OCI-LY3 (cell line): ENCODE data around the gene ST3GAL3.

Experiments
- H2AFZ ChIP-seq: fragments of 200-600, 300-600 bp; shearing (Covaris generic); 2 replicates; pipeline ENCODE4 v1.6.0; 2014; ENCODE audit warnings: antibody characterized with exemption, low read depth, low read length
- H3K27ac ChIP-seq: fragments of 200-600, 300-600 bp; sonication (generic); 2 replicates; pipeline ENCODE4 v1.5.1; 2014; ENCODE audit warnings: mild to moderate bottlenecking, low read length, moderate library complexity, mixed read lengths
- H3K27me3 ChIP-seq: fragments of 200-600, 300-600 bp; sonication (generic); 2 replicates; pipeline ENCODE4 v1.6.1; 2014; ENCODE audit warnings: low read depth, low read length, mixed read lengths
- H3K36me3 ChIP-seq: fragments of 200-600, 300-600 bp; sonication (generic); replicated peaks from 2 replicates; pipeline ENCODE3; 2014; ENCODE audit warnings: low read depth, low read length, mixed read lengths
- H3K4me1 ChIP-seq: fragments of 300-600, 200-600 bp; sonication (generic); 2 replicates; pipeline ENCODE4 v1.6.1; 2014; ENCODE audit warnings: low read length, mixed read lengths
- H3K4me2 ChIP-seq: fragments of 200-600, 300-600 bp; sonication (generic); 2 replicates; pipeline ENCODE4 v1.6.1; 2014; ENCODE audit warnings: low read length, mixed read lengths
- H3K4me3 ChIP-seq: fragments of 300-600, 200-600 bp; sonication (generic); 2 replicates; pipeline ENCODE4 v1.5.1; 2014; ENCODE audit warnings: antibody characterized with exemption, mild to moderate bottlenecking, low read length, moderate library complexity
- H3K79me2 ChIP-seq: fragments of 300-600, 200-600 bp; shearing (Covaris generic); 2 replicates; pipeline ENCODE4 v1.6.1; 2014; ENCODE audit warnings: mild to moderate bottlenecking, low read length, mixed read lengths
- H3K9ac ChIP-seq: fragments of 300-600, 200-600 bp; shearing (Covaris generic); 2 replicates; pipeline ENCODE4 v1.6.0; 2014; ENCODE audit warnings: mild to moderate bottlenecking, low read length, moderate library complexity
- H3K9me3 ChIP-seq: fragments of 200-600, 300-600 bp; shearing (Covaris generic); 2 replicates; pipeline ENCODE4 v1.6.1; 2014; ENCODE audit warnings: low read length, mixed read lengths; ENCODE audit not compliant: insufficient read depth
- H4K20me1 ChIP-seq: fragments of 200-600, 300-600 bp; sonication (generic); 2 replicates; pipeline ENCODE4 v1.6.1; 2016; ENCODE audit warnings: low read length, mixed read lengths; ENCODE audit not compliant: insufficient read depth
- EZH2phosphoT487 ChIP-seq: fragments of 200-600 bp; shearing (Covaris generic); IDR thresholded peaks from 2 replicates; pipeline ENCODE4 v1.6.1; 2018; ENCODE audit warnings: antibody characterized with exemption, mixed run types, low read depth
- TF ChIP-seq, protein P1 (sequence below): fragments of 200-600, 300-600 bp; sonication (generic); IDR thresholded peaks from 2 replicates; pipeline ENCODE4 v1.5.1; 2014; ENCODE audit warnings: antibody characterized with exemption, low read length, low read depth

ST3GAL3 gene

DNA sequence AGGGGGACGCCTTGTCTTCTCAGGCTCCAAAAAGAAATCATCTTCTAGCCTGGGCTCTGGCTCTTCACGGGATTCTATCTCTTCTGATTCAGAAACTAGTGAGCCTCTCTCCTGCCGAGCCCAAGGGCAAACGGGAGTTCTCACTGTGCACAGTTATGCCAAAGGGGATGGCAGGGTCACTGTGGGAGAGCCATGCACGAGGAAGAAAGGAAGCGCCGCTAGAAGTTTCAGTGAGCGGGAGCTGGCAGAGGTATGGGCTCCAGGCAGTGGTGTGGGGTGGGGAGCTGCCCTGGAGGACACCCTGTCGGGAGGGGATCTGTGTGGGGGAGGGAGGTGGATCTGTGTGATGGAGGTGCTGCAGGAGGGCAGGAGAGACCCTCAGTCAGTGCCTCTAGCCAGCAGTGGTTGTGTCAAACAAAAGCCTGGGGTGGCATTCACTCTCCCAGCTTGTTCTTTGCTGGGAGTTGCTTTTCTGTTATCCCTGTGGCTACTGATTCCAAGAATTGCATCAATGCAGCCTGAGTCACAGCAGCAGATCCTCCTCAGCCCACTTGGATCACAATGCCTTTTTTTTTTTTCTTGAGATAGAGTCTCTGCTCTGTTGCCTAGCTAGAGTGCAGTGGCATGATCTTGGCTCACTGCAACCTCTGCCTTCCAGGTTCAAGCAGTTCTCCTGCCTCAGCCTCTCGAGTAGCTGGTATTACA lies 35.6 kb upstream of the ST3GAL3 start:
- Histone ChIP-seq H3K36me3 (peaks cover 24% of the 10 kb centered on the region), H3K27me3 (no peaks in the 10 kb centered on the region), H3K79me2 (no peaks in the 10 kb centered on the region), H3K9me3 (no peaks in the 10 kb centered on the region), H3K27ac (no peak overlapping the region), H2AFZ (no peak overlapping the region), H3K4me2 (no peak overlapping the region), H3K4me3 (no peak overlapping the region), H3K4me1 (no peaks in the 10 kb centered on the region), H4K20me1 (no peaks in the 10 kb centered on the region), H3K9ac (no peak overlapping the region)
- no peak for TF ChIP-seq EZH2phosphoT487
- TF ChIP-seq, protein P1, sequence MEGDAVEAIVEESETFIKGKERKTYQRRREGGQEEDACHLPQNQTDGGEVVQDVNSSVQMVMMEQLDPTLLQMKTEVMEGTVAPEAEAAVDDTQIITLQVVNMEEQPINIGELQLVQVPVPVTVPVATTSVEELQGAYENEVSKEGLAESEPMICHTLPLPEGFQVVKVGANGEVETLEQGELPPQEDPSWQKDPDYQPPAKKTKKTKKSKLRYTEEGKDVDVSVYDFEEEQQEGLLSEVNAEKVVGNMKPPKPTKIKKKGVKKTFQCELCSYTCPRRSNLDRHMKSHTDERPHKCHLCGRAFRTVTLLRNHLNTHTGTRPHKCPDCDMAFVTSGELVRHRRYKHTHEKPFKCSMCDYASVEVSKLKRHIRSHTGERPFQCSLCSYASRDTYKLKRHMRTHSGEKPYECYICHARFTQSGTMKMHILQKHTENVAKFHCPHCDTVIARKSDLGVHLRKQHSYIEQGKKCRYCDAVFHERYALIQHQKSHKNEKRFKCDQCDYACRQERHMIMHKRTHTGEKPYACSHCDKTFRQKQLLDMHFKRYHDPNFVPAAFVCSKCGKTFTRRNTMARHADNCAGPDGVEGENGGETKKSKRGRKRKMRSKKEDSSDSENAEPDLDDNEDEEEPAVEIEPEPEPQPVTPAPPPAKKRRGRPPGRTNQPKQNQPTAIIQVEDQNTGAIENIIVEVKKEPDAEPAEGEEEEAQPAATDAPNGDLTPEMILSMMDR: no peak

DNA sequence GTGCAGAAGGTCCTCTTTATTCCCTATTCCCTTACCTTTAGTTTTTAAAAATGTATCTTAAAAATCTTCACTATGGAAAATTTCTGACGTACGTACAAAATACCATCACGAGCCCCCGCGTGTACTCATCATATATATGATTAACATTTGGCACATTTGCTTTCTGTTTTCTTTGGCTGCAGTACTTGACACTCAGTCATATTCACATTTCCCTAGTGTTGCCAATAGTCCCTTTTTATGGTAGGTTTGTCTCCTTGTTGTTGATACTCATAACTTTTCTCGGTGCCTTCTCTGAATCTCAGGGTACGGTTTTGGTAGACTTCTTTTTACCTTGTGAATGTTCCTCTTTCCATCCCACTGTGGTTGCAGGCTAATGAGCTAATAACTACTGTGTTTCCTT lies 34.1 kb upstream of the ST3GAL3 start:
- H3K36me3 ChIP-seq: peaks cover 14% of the 10 kb centered on the region

DNA sequence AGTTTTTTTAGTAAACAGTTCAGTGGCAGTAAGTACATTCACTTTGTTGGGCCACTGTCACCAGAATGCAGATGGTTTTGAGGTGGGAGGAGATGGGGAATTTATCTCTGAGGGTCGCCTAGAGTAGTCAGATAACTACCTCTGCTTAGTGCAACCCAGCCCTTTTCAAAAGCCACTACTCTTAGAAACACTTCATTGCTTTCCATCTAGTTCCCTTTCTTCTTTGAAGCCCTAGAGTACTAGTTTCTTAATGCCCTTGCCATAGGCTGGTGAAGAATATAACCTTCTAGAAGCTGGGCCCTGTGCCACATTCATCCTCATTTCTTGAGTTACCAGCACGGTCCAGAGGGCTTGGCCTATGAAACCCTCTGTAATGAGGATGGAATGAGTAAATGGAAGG lies 28.4 kb upstream of the ST3GAL3 start:
- TF ChIP-seq EZH2phosphoT487: no peak
- TF ChIP-seq, protein P1: no peak
- no peak overlapping the region for H3K4me2 ChIP-seq
- H2AFZ ChIP-seq: no peak overlapping the region
- no peaks in the 10 kb centered on the region for H3K79me2 ChIP-seq
- H3K36me3 ChIP-seq: no peaks in the 10 kb centered on the region
- H3K4me1 ChIP-seq: no peaks in the 10 kb centered on the region
- H4K20me1 ChIP-seq: no peaks in the 10 kb centered on the region
- H3K9me3 ChIP-seq: no peaks in the 10 kb centered on the region
- H3K9ac ChIP-seq: no peak overlapping the region
- H3K4me3 ChIP-seq: no peak overlapping the region
- no peak overlapping the region for H3K27ac ChIP-seq
- no peaks in the 10 kb centered on the region for H3K27me3 ChIP-seq

More for the DNA sequence above, 34.1 kb upstream of the ST3GAL3 start:
- Histone ChIP-seq H2AFZ (no peak overlapping the region), H3K79me2 (no peaks in the 10 kb centered on the region), H3K27ac (no peak overlapping the region), H3K9ac (no peak overlapping the region), H4K20me1 (no peaks in the 10 kb centered on the region), H3K9me3 (no peaks in the 10 kb centered on the region), H3K4me2 (no peak overlapping the region), H3K4me1 (no peaks in the 10 kb centered on the region), H3K4me3 (no peak overlapping the region), H3K27me3 (no peaks in the 10 kb centered on the region)
- TF ChIP-seq EZH2phosphoT487: no peak
- TF ChIP-seq, protein P1: no peak

DNA sequence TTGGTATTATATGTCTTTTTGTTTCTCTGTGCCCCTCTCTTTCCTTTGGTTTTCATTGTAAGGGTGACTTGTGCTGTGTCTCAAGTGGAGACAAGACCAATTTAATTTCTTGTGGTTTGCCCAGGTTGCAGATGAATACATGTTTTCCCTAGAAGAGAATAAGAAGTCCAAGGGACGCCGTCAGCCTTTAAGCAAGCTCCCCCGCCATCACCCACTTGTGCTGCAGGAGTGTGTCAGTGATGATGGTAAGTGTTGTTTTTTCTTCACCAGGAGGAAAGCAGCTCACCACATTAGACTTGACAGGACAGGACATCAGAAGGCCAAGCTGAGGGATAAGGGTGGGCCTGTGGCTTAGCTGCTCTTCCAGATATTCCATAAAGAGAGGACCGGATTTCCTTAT lies 23.8 kb upstream of the ST3GAL3 start:
- Histone ChIP-seq H2AFZ (no peak overlapping the region), H3K9me3 (no peaks in the 10 kb centered on the region), H3K27ac (no peak overlapping the region), H4K20me1 (no peaks in the 10 kb centered on the region), H3K9ac (no peak overlapping the region), H3K36me3 (peaks cover 6% of the 10 kb centered on the region), H3K79me2 (no peaks in the 10 kb centered on the region), H3K4me3 (no peak overlapping the region), H3K4me2 (no peak overlapping the region), H3K27me3 (no peaks in the 10 kb centered on the region), H3K4me1 (no peaks in the 10 kb centered on the region)
- TF ChIP-seq, protein P1: no peak
- no peak for TF ChIP-seq EZH2phosphoT487
